ENCODE measurements around the gene RANBP9.

Gene RANBP9

GRCh38 chr6:13677878-13678254 is 33.8 kb downstream of the RANBP9 start:
- DNase-seq: no peak
- H3K4me1 ChIP-seq: peaks cover 0 to 21% (median under 1%) of the 10 kb centered on the region in 4 donors
- no peak overlapping the region for H3K4me3 ChIP-seq
- intact Hi-C loops (cut with DNase I; ENCODE audit: low total_unique reads): no loop called here
- no peak for TF ChIP-seq CTCF (IDR thresholded peaks at IDR 0.05)
- H3K27me3 ChIP-seq: no peaks in the 10 kb centered on the region
- H3K27ac ChIP-seq: no peak overlapping the region
- peaks cover 0 to 7% (median 0%) of the 10 kb centered on the region in 3 donors for H3K36me3 ChIP-seq
- peaks cover 0 to 5% (median 3%) of the 10 kb centered on the region in 3 donors for H3K9me3 ChIP-seq

- no peak overlapping the region for H3K27ac ChIP-seq
- H3K4me3 ChIP-seq: no peak overlapping the region
- H3K9me3 ChIP-seq: peaks cover 0 to 5% (median 3%) of the 10 kb centered on the region in 3 donors
- H3K36me3 ChIP-seq: peaks cover 0 to 7% (median 0%) of the 10 kb centered on the region in 3 donors
- H3K4me1 ChIP-seq: peaks cover 0 to 34% (median 3%) of the 10 kb centered on the region in 4 donors
- H3K27me3 ChIP-seq: no peaks in the 10 kb centered on the region
- no peak for TF ChIP-seq CTCF (IDR thresholded peaks at IDR 0.05)
- intact Hi-C loops (cut with DNase I; ENCODE audit: low total_unique reads): no loop called here
- DNase-seq: no peak
These were observed 35.0 kb downstream of the RANBP9 start for GRCh38 chr6:13676551-13677156.

GRCh38 chr6:13674533-13675190 is 37.0 kb downstream of the RANBP9 start:
- no peak overlapping the region for H3K27ac ChIP-seq
- no peak for DNase-seq
- H3K36me3 ChIP-seq: no peaks in the 10 kb centered on the region
- intact Hi-C loops (cut with DNase I; ENCODE audit: low total_unique reads): no loop called here
- no peaks in the 10 kb centered on the region for H3K27me3 ChIP-seq
- peaks cover 0 to 36% (median 3%) of the 10 kb centered on the region in 4 donors for H3K4me1 ChIP-seq
- H3K9me3 ChIP-seq: peaks cover 0 to 5% (median 3%) of the 10 kb centered on the region in 3 donors
- H3K4me3 ChIP-seq: no peak overlapping the region
- no peak for TF ChIP-seq CTCF (IDR thresholded peaks at IDR 0.05)

GRCh38 chr6:13673825-13674444 is 37.7 kb downstream of the RANBP9 start:
- no peak for TF ChIP-seq CTCF (IDR thresholded peaks at IDR 0.05)
- Histone ChIP-seq H3K4me3 (no peak overlapping the region), H3K27ac (no peak overlapping the region), H3K36me3 (no peaks in the 10 kb centered on the region), H3K9me3 (peaks cover 0 to 5% (median 3%) of the 10 kb centered on the region in 3 donors), H3K4me1 (peaks cover 0 to 36% (median 3%) of the 10 kb centered on the region in 4 donors), H3K27me3 (no peaks in the 10 kb centered on the region)
- intact Hi-C loops (cut with DNase I; ENCODE audit: low total_unique reads): no loop called here
- DNase-seq: no peak

DNA sequence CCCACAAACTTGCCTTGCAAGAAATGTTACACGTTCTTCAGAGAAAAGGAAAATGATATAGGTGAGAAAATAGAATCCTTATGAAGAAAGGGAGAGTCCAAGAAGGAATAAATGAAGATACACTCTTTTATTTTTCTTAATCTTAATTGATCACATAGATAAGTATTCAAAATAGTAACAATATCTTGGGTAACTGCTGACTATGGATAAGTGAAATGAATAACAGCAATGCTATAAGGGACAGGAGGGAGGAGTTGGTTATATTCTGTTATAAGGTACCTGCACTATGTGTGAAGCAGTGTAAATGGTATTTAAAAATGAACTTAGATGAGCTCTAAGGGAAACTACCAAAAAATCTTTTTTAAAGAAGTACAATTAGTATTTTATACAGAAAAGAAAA is 38.3 kb downstream of the RANBP9 start:
- intact Hi-C loops (cut with DNase I; ENCODE audit: low total_unique reads): no loop called here
- H3K4me3 ChIP-seq: no peak overlapping the region
- no peaks in the 10 kb centered on the region for H3K27me3 ChIP-seq
- TF ChIP-seq CTCF (IDR thresholded peaks at IDR 0.05): no peak
- peaks cover 0 to 36% (median 3%) of the 10 kb centered on the region in 4 donors for H3K4me1 ChIP-seq
- no peak overlapping the region for H3K27ac ChIP-seq
- no peaks in the 10 kb centered on the region for H3K36me3 ChIP-seq
- DNase-seq: no peak
- peaks cover 0 to 5% (median 3%) of the 10 kb centered on the region in 3 donors for H3K9me3 ChIP-seq
